ENCODE measurements around the gene RPN1.
"Not testable (repeated sequence)": the region's sequence is repeated elsewhere in the genome, so short reads cannot be mapped to it uniquely, and the experiment has no call there.

- TF ChIP-seq POLR2A (IDR thresholded peaks at IDR 0.05); CTCF (IDR thresholded peaks at IDR 0.05 in 4 of 5, conservative IDR thresholded peaks at IDR 0.05 in 1 of 5): not testable (repeated sequence)
Measured at GRCh38 chr3:128586932-128587331, 63.7 kb downstream of the RPN1 start.

All from gastrocnemius medialis (tissue), 4 donors.